T-helper 9 cell (primary cell): ENCODE results near the gene C3orf70.

Source experiments
- DNase-seq: peaks from one replicate; pipeline ENCODE4 v3.0.0-alpha.2; 2020

Gene C3orf70

DNA sequence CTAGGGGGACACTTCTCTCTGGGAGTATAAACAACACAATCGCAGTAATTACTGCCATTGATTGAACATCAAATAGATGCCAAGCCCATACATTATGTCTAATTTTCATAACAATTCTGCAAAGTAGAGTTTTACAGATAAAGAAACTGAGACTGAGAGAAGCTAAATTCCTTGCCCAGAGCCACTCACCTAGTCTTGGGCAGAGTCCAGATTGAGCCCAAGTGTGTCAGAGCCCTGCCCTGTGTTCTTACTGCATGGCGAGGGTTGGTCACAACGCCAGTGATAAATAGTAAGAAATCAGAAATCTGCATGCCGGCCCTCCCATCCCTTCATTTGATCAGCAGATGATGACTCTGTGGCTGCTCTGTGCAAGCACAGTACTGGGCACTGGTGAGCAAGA, 106.3 kb downstream of the C3orf70 start:
- DNase-seq = no peak

DNA sequence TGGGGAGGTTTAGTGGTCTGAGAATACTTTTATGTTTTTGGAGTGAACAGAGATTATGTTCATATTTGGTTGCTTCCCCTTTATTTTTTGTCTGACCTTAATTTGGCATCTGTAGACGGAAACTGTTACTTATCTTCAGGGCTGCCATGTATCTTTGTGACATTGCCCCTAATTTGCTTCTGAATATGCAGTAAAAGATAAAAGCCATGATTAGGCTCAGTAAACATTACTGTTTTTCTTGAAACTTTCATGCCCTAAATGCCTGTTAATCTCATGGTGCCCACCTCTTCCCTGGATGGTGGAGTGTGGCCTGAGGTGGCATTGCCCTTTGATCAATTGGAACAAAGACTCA, 106.7 kb downstream of the C3orf70 start:
- DNase-seq = no peak

DNA sequence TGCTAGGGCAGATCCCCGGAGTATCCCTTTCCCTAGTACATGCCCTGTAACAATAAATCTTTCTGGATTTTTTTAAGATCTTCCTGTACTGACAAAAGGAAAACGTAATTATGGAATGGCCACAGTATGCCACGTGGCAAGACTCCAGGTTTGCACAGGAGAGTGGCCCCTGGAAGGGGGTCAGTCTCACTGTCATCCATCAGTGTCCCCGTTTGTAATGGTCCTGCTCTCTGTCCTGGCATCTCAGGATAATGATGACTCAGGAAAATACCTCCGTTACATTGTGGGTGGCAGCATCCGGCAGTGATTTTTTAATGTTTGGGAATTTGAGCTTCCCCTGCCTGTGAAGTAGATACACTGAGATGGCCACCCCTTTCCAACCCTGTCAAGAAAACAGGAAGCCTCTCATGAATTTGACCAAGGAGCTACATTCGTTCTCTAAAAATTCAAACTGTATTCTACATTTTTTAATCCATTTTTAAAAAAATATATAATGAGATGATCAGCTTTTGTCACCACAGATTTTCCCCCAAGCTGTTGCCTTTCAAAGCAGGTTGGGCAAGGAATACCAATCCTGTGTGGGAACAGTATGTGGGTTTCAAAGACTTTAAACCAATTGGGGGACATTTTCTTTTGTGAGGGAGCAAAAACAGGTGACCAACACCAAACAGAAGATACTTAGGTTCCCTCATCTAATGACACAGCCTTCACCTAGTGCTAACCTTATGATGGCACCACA, 110.4 kb downstream of the C3orf70 start:
- no peak for DNase-seq

DNA sequence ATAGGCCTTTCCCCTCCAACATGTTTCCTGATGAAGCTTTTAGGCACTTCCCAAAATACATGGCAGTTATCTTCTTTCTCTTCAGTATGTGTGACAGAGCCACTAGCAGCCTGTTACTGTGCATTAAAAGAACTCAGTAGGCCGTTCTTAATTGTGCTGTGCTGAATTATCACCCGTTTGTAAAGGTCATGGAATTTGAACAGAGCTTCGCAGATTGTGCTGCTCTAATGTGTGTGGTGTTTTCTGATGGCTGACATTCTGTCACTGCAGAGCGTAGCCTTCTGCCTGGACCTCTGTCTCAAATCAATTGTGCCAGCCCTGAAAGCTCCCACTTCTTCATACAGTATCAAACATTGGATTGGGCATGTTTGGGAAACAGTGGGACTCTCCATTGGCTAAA, 111.3 kb downstream of the C3orf70 start:
- DNase-seq = no peak

DNA sequence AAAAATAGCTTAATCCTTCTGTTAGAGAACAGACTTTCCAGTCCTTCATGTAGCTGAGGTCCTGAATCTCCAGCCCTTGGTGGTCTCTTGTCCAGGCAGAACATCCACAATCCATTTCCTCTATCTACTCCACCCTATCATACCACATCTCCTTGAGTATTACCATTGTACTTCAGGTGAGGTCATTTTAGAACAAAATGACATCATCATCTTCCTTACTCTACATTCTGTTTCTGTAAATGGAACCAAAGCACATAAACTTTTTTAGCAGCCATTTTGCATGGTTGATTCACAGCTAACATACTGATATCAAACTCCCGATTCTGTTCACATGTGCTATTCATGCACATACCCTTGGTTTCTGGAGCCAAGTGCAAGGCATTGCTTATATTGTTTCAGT, 112.4 kb downstream of the C3orf70 start:
- no peak for DNase-seq

DNA sequence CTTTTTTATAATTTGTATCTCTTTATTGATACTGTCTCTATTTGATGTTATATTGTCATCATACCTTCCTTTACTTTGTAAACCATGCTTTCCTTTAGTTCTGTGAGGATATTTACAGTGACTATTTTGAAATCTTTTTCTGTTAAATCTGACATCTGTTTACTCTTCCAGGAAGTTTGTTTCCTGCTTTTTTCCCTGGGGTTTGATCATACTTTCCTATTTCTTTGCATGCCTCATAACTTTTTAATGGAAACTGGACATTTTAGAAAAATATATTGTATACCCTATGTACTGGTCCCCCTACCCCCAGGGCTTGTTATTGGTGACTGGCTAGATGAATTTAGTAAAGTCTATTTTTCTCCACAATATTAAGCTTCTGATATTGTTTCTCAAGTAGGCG, 115.1 kb downstream of the C3orf70 start:
- no peak for DNase-seq

DNA sequence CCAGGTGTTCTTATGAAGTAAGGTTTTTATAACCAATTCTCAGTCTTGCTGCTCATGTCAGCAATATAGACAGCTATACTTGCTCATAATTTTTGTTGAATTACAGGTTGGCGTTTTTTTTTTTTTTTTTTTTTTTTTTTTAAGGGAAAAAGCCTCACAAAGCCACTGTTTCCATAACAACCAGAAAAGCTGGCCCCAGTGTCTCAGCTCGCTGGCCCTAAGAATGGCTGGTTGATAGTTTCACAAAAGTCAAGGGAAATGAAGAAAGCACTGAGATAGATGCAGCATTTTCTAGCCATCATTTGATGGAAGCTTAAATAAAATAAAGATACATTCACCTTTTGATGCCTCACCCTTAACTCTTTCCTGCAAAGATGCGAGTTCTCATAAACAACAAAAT, 121.9 kb downstream of the C3orf70 start:
- DNase-seq = no peak

DNA sequence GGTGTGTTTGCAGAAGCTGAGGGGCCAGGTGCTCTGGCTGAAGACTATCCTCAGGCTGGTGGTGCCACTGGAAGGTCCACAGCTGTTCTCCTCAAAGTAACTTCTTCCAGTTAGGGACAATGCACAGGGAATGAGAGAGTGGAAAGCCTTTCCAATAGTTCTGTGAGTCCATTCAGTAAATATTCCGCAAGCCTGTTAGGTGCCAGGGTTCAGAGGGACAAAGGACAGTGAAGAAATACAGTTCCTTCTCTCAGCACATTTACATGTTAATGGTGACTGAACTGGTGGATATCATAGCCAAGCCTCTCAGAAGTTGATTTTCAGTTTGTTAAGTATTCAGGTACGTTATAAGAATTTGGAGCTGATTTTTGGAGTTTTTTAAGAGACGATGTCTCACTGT, 122.5 kb downstream of the C3orf70 start:
- no peak for DNase-seq

DNA sequence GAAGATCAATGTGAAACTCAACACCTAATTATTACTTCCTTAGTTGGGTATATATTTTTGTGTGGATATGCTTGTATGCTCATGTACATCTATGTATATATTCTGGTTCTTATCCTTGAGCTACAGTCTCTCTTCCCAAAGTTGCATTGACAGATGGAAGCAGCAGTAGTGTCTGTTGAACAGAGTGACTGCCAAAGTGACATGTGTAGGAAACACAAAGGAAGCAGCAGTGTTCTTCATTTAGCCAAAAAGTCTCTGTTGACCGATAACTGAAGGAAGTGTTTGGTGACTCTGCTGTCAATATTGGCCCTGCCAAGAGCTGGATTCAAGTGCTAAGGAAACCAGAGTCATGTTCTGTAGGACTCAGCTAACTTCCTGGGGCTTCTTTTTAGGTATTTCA, 123.8 kb downstream of the C3orf70 start:
- DNase-seq = no peak

DNA sequence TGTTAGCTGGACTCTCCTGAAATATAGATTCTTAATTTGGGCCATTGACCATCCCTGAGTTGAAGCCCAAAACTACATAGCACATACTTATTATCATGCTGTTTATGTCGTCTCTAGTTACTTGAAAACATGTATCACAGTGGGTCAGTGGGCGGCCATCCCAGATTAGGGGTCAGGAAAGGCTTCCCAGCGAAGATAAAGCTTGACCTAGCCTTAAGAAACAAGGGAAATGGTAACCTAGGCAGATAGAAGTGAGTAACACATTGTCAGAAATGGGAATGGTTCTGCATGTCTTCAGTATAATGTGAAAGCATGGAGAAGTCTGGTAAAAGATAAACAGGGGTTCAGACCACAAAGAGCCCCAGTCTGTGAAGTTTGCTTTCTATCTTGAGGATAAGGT, 124.7 kb downstream of the C3orf70 start:
- DNase-seq = no peak
